HG02798 (cell line): ENCODE results near the gene COL12A1.

Source experiments
- ATAC-seq: cut with Tn5 transposase; IDR thresholded peaks from one replicate; pipeline ENCODE4 v1.9.1; 2021; ENCODE audit warnings: mild to moderate bottlenecking; ENCODE audit not compliant: unreplicated experiment, poor library complexity

COL12A1 gene

GRCh38 chr6:75213732-75214131, 7.9 kb upstream of the COL12A1 start:
- peak; percentile 51 for ATAC-seq

- ATAC-seq = no peak
Observed at GRCh38 chr6:75213112-75213511, 7.3 kb upstream of the COL12A1 start.

GRCh38 chr6:75211920-75212590, 6.2 kb upstream of the COL12A1 start:
- no peak for ATAC-seq

- ATAC-seq = no peak
Observed at GRCh38 chr6:75210885-75211739, 5.3 kb upstream of the COL12A1 start.

GRCh38 chr6:75209184-75209723, 3.4 kb upstream of the COL12A1 start:
- no peak for ATAC-seq

GRCh38 chr6:75208298-75209183, 2.7 kb upstream of the COL12A1 start:
- peak; percentile 79 for ATAC-seq

- no peak for ATAC-seq
Observed at GRCh38 chr6:75206576-75207342, 906 bp upstream of the COL12A1 start.

- ATAC-seq = no peak
Observed at GRCh38 chr6:75204959-75205775, 686 bp downstream of the COL12A1 start.

- no peak for ATAC-seq
Observed at GRCh38 chr6:75204217-75204958, 1.5 kb downstream of the COL12A1 start.

- no peak for ATAC-seq
Observed at GRCh38 chr6:75203721-75204120, 2.1 kb downstream of the COL12A1 start.

- no peak for ATAC-seq
Observed at GRCh38 chr6:75202676-75203131, 3.1 kb downstream of the COL12A1 start.

GRCh38 chr6:75201901-75202672, 3.8 kb downstream of the COL12A1 start:
- ATAC-seq = no peak

GRCh38 chr6:75201021-75201420, 4.8 kb downstream of the COL12A1 start:
- no peak for ATAC-seq

- no peak for ATAC-seq
Observed at GRCh38 chr6:75199889-75200288, 6.0 kb downstream of the COL12A1 start.

GRCh38 chr6:75196081-75196687, 9.7 kb downstream of the COL12A1 start:
- ATAC-seq = no peak

GRCh38 chr6:75188221-75188925, 17.5 kb downstream of the COL12A1 start:
- ATAC-seq = no peak
